Keratinocyte (primary cell): ENCODE measurements around the gene C17orf58. TPM values are rescaled to one million over a fixed set of nuclear protein-coding genes. Genes with fewer than 3 reads are reported as not detected.

ENCODE experiments used
- DNase-seq: peaks from one replicate; pipeline ENCODE4 v3.0.0-alpha.2; 2011; ENCODE audit warnings: low read depth, missing footprints, low spot score
- FAIRE-seq: peaks from 2 replicates; lab custom pipeline; 2011; peaks lifted over from hg19 to GRCh38; lab: Jason Lieb, UNC
- H2AFZ ChIP-seq: 2 replicates; pipeline ENCODE4 v1.6.0; 2012; ENCODE audit warnings: low read length, control low read depth, inconsistent platforms; ENCODE audit not compliant: control insufficient read depth
- H3K27ac ChIP-seq: 2 replicates; pipeline ENCODE4 v1.5.1; 2011; ENCODE audit warnings: low read length; ENCODE audit not compliant: control insufficient read depth, insufficient read depth
- H3K27me3 ChIP-seq: 3 replicates; pipeline ENCODE4 v1.6.0; 2011; ENCODE audit warnings: low read length; ENCODE audit not compliant: control insufficient read depth, insufficient read depth; ENCODE audit errors: extremely low read depth
- H3K36me3 ChIP-seq, 2 experiments: 2 replicates in 1 of 2; 3 replicates in 1 of 2; pipeline ENCODE4 v1.5.1; 2011; ENCODE audit warnings: low read length in 2 of 2, mild to moderate bottlenecking in 1 of 2; ENCODE audit not compliant: control insufficient read depth in 2 of 2, insufficient read depth in 2 of 2; ENCODE audit errors: extremely low read depth in 1 of 2
- H3K4me1 ChIP-seq: 3 replicates; pipeline ENCODE4 v1.5.1; 2011; ENCODE audit warnings: low read length; ENCODE audit not compliant: control insufficient read depth, insufficient read depth; ENCODE audit errors: extremely low read depth
- H3K4me2 ChIP-seq: 3 replicates; pipeline ENCODE4 v1.6.0; 2011; ENCODE audit warnings: low read depth, low read length; ENCODE audit not compliant: control insufficient read depth, insufficient read depth; ENCODE audit errors: extremely low read depth
- H3K4me3 ChIP-seq, 3 experiments: fragments of 200-600 bp in 1 of 3; sonication (generic) in 1 of 3; 2 replicates in 2 of 3; 3 replicates in 1 of 3; pipeline ENCODE4 v1.5.1; 2011 to 2016; ENCODE audit warnings: low read length in 3 of 3, mild to moderate bottlenecking in 3 of 3, control low read depth in 2 of 3, inconsistent platforms in 1 of 3, low read depth in 1 of 3, mixed read lengths in 1 of 3, mixed run types in 1 of 3, moderate library complexity in 1 of 3; ENCODE audit not compliant: control insufficient read depth in 2 of 3, insufficient read depth in 2 of 3; ENCODE audit errors: extremely low read depth in 1 of 3
- H3K79me2 ChIP-seq: 2 replicates; pipeline ENCODE4 v1.6.0; 2012; ENCODE audit warnings: low read length; ENCODE audit not compliant: control insufficient read depth, insufficient read depth
- H3K9ac ChIP-seq: 3 replicates; pipeline ENCODE4 v1.6.0; 2011; ENCODE audit warnings: low read length; ENCODE audit not compliant: control insufficient read depth, insufficient read depth; ENCODE audit errors: extremely low read depth
- H3K9me1 ChIP-seq: 3 replicates; pipeline ENCODE4 v1.6.0; 2011; ENCODE audit warnings: low read length; ENCODE audit not compliant: control insufficient read depth, insufficient read depth; ENCODE audit errors: extremely low read depth
- H3K9me3 ChIP-seq: 2 replicates; pipeline ENCODE4 v1.5.1; 2012; ENCODE audit warnings: low read depth, low read length; ENCODE audit not compliant: control insufficient read depth
- H4K20me1 ChIP-seq: 3 replicates; pipeline ENCODE4 v1.6.0; 2011; ENCODE audit warnings: low read length; ENCODE audit not compliant: control insufficient read depth, insufficient read depth; ENCODE audit errors: extremely low read depth
- CTCF ChIP-seq, 3 experiments: IDR thresholded peaks in 1 of 3; conservative IDR thresholded peaks in 1 of 3; optimal IDR thresholded peaks in 1 of 3; 2 replicates in 2 of 3; 3 replicates in 1 of 3; pipeline versions ENCODE3 to v1.5.1; 2011; ENCODE audit warnings: low read length in 3 of 3, mild to moderate bottlenecking in 3 of 3, moderate library complexity in 2 of 3, control low read depth in 1 of 3, inconsistent platforms in 1 of 3; ENCODE audit not compliant: insufficient read depth in 2 of 3; ENCODE audit errors: extremely low read depth in 1 of 3
- EZH2 ChIP-seq: IDR thresholded peaks from one replicate; pipeline ENCODE4 v1.6.1; 2012; ENCODE audit warnings: inconsistent platforms, mild to moderate bottlenecking, low read length, moderate library complexity
- dilution Hi-C: fragments of 300-500 bp; cut with MboI; formaldehyde crosslinking; loops from one replicate; pipeline ENCODE4 v1.7.0; 2020; ENCODE audit warnings: low sequenced_read_pairs; ENCODE audit not compliant: extremely low pct_ligation_motif_present
- polyA plus RNA-seq, 5 experiments: library from polyadenylated mRNA; depleted of rRNA in 3 of 5; stranded (reverse) in 3 of 5; stranded (forward) in 1 of 5; unstranded in 1 of 5; fragments of >200 nt; gene quantifications; 1 replicate in 1 of 5; 2 replicates in 3 of 5; 3 replicates in 1 of 5; pipeline versions ENCODE4 v1.2.1 to v1.2.3, GENCODE V29; 2011 to 2012; ENCODE audit warnings: missing spikeins in 2 of 5, low read depth in 1 of 5, low replicate concordance in 1 of 5

The C17orf58 gene
- polyA plus RNA-seq, 1 donor (not counting 4 experiments of a cell fraction or from before 2014, with no cell fraction given), result 6.1 TPM

GRCh38 chr17:67998466-67998865 is 2.2 kb upstream of the C17orf58 start:
- no peak for DNase-seq
- Histone ChIP-seq H3K4me1 (peaks cover 27% of the 10 kb centered on the region), H3K27me3 (no peaks in the 10 kb centered on the region), H3K79me2 (no peaks in the 10 kb centered on the region), H3K4me2 (no peak overlapping the region), H3K27ac (no peak overlapping the region), H3K9me3 (no peaks in the 10 kb centered on the region), H3K9me1 (no peaks in the 10 kb centered on the region), H3K4me3 (no peak overlapping the region), H3K9ac (no peak overlapping the region), H2AFZ (no peak overlapping the region), H4K20me1 (no peaks in the 10 kb centered on the region), H3K36me3 (no peaks in the 10 kb centered on the region)
- no peak for TF ChIP-seq EZH2
- no peak for TF ChIP-seq CTCF (optimal IDR thresholded peaks at IDR 0.05 in 1 of 3, IDR thresholded peaks at IDR 0.05 in 1 of 3, conservative IDR thresholded peaks at IDR 0.05 in 1 of 3; ENCODE audit: extremely low read depth in 1 of 3, insufficient read depth in 2 of 3, low read length in 3 of 3)
- dilution Hi-C loops, result no loop called here
- peak; percentile 5 for FAIRE-seq

GRCh38 chr17:67995570-67996263 is 552 bp downstream of the C17orf58 start:
- Histone ChIP-seq H4K20me1 (no peaks in the 10 kb centered on the region), H2AFZ (peak overlapping the region; percentile 77), H3K36me3 (no peaks in the 10 kb centered on the region), H3K9me1 (no peaks in the 10 kb centered on the region), H3K4me3 (peak overlapping the region; percentile 20 to 73 (median 73)), H3K9ac (peak overlapping the region; percentile 56), H3K4me1 (peaks cover 31% of the 10 kb centered on the region), H3K9me3 (no peaks in the 10 kb centered on the region), H3K27ac (no peak overlapping the region), H3K4me2 (peak overlapping the region; percentile 89), H3K79me2 (no peaks in the 10 kb centered on the region), H3K27me3 (no peaks in the 10 kb centered on the region)
- no peak for FAIRE-seq
- no peak for DNase-seq
- dilution Hi-C loops, result no loop called here
- TF ChIP-seq EZH2 (no peak), CTCF (optimal IDR thresholded peaks at IDR 0.05 in 1 of 3, IDR thresholded peaks at IDR 0.05 in 1 of 3, conservative IDR thresholded peaks at IDR 0.05 in 1 of 3; ENCODE audit: extremely low read depth in 1 of 3, insufficient read depth in 2 of 3, low read length in 3 of 3) (no peak)
